Panc1 (cell line): ENCODE measurements around the gene GNG7. TPM values are rescaled to one million over a fixed set of nuclear protein-coding genes. Genes with fewer than 3 reads are reported as not detected.

Experiments
- ATAC-seq: fragments of 200-7000 bp; cut with Tn5 transposase; 2 replicates; pipeline ENCODE4 v1.9.1; 2020; ENCODE audit warnings: mild to moderate bottlenecking, moderate library complexity
- BruUV-seq: library from RNA; stranded (reverse); fragments of 400-500 nt; replicated peaks from 2 replicates; lab custom pipeline; 2021; lab: Mats Ljungman, UMichigan
- CTCF ChIA-PET: fragments of 300-600 bp; sonication (Branson Sonifier 250); formaldehyde crosslinking; loops from one replicate; lab custom pipeline; 2022; ENCODE audit warnings: antibody characterized with exemption; lab: Charles Lee
- POLR2A ChIA-PET: fragments of 300-600 bp; sonication (Branson Sonifier 250); formaldehyde crosslinking; loops from one replicate; lab custom pipeline; 2022; ENCODE audit warnings: antibody characterized with exemption; lab: Charles Lee
- DNase-seq: peaks from one replicate; pipeline ENCODE4 v3.0.0-alpha.2; 2010; ENCODE audit warnings: low read depth, low spot score
- H3K27ac ChIP-seq: 2 replicates; pipeline ENCODE4 v1.5.1; 2011; ENCODE audit warnings: mild to moderate bottlenecking, low read length, inconsistent platforms
- H3K27me3 ChIP-seq: fragments of 200-500 bp; sonication (Bioruptor generic); 2 replicates; pipeline ENCODE4 v1.6.0; 2014; ENCODE audit warnings: low read length, inconsistent platforms; ENCODE audit not compliant: control insufficient read depth, insufficient read depth
- H3K36me3 ChIP-seq: fragments of 200-500 bp; sonication (Bioruptor generic); 2 replicates; pipeline ENCODE4 v1.5.1; 2014; ENCODE audit warnings: inconsistent platforms, mild to moderate bottlenecking, low read length, moderate library complexity; ENCODE audit not compliant: control insufficient read depth, insufficient read depth
- H3K4me1 ChIP-seq: 2 replicates; pipeline ENCODE4 v1.5.1; 2011; ENCODE audit warnings: inconsistent platforms, mild to moderate bottlenecking, low read length, moderate library complexity; ENCODE audit not compliant: control insufficient read depth, insufficient read depth
- H3K4me3 ChIP-seq, 2 experiments: 2 replicates each; pipeline ENCODE4 v1.5.1; 2011 to 2012; ENCODE audit warnings: low read depth in 2 of 2, low read length in 2 of 2, mild to moderate bottlenecking in 2 of 2, inconsistent platforms in 1 of 2, moderate library complexity in 1 of 2
- H3K9me3 ChIP-seq: fragments of 200-500 bp; sonication (Bioruptor generic); 2 replicates; pipeline ENCODE4 v1.5.1; 2014; ENCODE audit warnings: low read depth, mild to moderate bottlenecking, inconsistent platforms, low read length, moderate library complexity; ENCODE audit not compliant: control insufficient read depth, insufficient read depth
- POLR2AphosphoS5 ChIP-seq: IDR thresholded peaks from 2 replicates; pipeline ENCODE4 v1.6.1; 2012; ENCODE audit warnings: mild to moderate bottlenecking, low read depth, low read length, moderate library complexity
- SIN3A ChIP-seq: IDR thresholded peaks from 2 replicates; pipeline ENCODE4 v1.6.1; 2012; ENCODE audit warnings: low read depth, mild to moderate bottlenecking, low read length, moderate library complexity, borderline replicate concordance; ENCODE audit not compliant: insufficient read depth
- TCF7L2 ChIP-seq: IDR thresholded peaks from 2 replicates; pipeline ENCODE4 v1.6.1; 2011; ENCODE audit warnings: mild to moderate bottlenecking, low read depth, low read length, inconsistent platforms
- in situ Hi-C: cut with HindIII; loops from 2 replicates; pipeline ENCODE4 v1.10.0; 2016; ENCODE audit warnings: low sequenced_read_pairs, low pct_unique_long_range_greater_than_20kb
- intact Hi-C: fragments of 100-400 bp; cut with micrococcal nuclease; formaldehyde crosslinking; loops from one replicate; pipeline ENCODE4 v1.10.0; 2022; ENCODE audit not compliant: unreplicated experiment
- total RNA-seq: library from RNA; stranded (reverse); gene quantifications from one replicate; pipeline ENCODE4 v1.2.1, GENCODE V29; 2021; ENCODE audit not compliant: unreplicated experiment
- TF ChIP-seq, protein P1 (sequence below): fragments of 450-650 bp; IDR thresholded peaks from 2 replicates; pipeline ENCODE4 v1.5.1; 2017; ENCODE audit warnings: mild to moderate bottlenecking
- TF ChIP-seq, protein P2 (sequence below), 2 experiments: IDR thresholded peaks; 2 replicates each; pipeline ENCODE4 v1.6.1; 2011 to 2012; ENCODE audit warnings: low read depth in 2 of 2, control low read depth in 1 of 2, low read length in 1 of 2, mild to moderate bottlenecking in 1 of 2, moderate library complexity in 1 of 2; ENCODE audit not compliant: insufficient read depth in 1 of 2

GNG7 gene
- total RNA-seq, 1 experiment from 2014 or later, result 0.74 TPM

DNA sequence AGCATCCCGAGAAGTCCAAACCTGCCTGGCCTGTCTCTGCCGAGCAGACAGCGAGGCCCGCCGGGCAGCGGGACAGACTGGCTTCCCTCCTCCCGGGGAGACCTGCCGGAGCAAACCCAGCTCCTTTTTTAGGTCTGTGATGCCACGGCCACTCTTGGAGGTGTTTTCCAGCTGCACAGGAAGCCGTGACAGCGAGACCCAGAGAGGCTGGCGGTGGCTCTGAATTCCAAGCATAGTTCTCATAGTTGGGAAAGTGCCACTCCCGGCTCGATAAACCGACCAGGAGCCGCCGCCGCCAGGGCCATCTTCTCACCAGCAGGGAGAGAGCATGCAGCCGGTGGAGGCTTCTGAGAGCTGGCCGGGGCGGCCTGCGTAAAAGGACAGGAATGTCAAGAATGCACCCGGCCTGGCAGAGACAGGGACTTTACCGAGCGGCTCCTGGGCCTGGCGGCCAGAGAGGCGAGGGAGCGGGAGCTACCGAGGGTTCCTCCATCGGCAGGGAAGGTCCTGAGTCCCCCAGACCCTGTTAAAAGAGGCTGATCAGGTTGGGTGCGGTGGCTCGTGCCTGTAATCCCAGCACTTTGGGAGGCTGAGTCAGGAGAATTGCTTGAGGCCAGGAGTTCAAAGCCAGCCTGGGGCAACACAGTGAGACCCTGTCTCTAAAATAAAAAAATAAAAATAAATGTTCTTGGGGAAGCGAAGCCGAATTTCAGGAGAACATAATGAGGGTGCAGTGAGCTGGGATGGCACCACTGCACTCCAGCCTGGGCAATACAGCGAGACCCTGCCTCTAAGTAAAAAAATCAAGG, 161.6 kb downstream of the GNG7 start:
- in situ Hi-C loops, result no loop called here
- ATAC-seq, result peak; percentile 87
- intact Hi-C loops, result loop anchor here (10.0 kb wide), 1 partner anchor 66 kb away; the partner anchor contains the start of gene GADD45B
- TF ChIP-seq, protein P1, sequence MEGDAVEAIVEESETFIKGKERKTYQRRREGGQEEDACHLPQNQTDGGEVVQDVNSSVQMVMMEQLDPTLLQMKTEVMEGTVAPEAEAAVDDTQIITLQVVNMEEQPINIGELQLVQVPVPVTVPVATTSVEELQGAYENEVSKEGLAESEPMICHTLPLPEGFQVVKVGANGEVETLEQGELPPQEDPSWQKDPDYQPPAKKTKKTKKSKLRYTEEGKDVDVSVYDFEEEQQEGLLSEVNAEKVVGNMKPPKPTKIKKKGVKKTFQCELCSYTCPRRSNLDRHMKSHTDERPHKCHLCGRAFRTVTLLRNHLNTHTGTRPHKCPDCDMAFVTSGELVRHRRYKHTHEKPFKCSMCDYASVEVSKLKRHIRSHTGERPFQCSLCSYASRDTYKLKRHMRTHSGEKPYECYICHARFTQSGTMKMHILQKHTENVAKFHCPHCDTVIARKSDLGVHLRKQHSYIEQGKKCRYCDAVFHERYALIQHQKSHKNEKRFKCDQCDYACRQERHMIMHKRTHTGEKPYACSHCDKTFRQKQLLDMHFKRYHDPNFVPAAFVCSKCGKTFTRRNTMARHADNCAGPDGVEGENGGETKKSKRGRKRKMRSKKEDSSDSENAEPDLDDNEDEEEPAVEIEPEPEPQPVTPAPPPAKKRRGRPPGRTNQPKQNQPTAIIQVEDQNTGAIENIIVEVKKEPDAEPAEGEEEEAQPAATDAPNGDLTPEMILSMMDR, result no peak
- TF ChIP-seq, protein P2, sequence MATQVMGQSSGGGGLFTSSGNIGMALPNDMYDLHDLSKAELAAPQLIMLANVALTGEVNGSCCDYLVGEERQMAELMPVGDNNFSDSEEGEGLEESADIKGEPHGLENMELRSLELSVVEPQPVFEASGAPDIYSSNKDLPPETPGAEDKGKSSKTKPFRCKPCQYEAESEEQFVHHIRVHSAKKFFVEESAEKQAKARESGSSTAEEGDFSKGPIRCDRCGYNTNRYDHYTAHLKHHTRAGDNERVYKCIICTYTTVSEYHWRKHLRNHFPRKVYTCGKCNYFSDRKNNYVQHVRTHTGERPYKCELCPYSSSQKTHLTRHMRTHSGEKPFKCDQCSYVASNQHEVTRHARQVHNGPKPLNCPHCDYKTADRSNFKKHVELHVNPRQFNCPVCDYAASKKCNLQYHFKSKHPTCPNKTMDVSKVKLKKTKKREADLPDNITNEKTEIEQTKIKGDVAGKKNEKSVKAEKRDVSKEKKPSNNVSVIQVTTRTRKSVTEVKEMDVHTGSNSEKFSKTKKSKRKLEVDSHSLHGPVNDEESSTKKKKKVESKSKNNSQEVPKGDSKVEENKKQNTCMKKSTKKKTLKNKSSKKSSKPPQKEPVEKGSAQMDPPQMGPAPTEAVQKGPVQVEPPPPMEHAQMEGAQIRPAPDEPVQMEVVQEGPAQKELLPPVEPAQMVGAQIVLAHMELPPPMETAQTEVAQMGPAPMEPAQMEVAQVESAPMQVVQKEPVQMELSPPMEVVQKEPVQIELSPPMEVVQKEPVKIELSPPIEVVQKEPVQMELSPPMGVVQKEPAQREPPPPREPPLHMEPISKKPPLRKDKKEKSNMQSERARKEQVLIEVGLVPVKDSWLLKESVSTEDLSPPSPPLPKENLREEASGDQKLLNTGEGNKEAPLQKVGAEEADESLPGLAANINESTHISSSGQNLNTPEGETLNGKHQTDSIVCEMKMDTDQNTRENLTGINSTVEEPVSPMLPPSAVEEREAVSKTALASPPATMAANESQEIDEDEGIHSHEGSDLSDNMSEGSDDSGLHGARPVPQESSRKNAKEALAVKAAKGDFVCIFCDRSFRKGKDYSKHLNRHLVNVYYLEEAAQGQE (IDR thresholded peaks at IDR 0.05; ENCODE audit: insufficient read depth in 1 of 2, low read depth in 2 of 2, low read length in 1 of 2), result no peak
- TF ChIP-seq POLR2AphosphoS5 (peak; percentile 70), TCF7L2 (peak; percentile 77), SIN3A (no peak)
- no peak for DNase-seq
- Histone ChIP-seq H3K27ac (peak overlapping the region; percentile 100), H3K4me1 (peaks cover 57% of the 10 kb centered on the region), H3K27me3 (no peaks in the 10 kb centered on the region), H3K9me3 (no peaks in the 10 kb centered on the region), H3K36me3 (no peaks in the 10 kb centered on the region), H3K4me3 (no peak overlapping the region)
- BruUV-seq, result no TSS peak
- POLR2A ChIA-PET, result interaction anchor here (0.5 to 1.0 kb wide), 5 partner anchors 12 to 65 kb away, joined by 3 to 12 read pairs (median 4); partner anchors contain the start of gene GADD45B
- CTCF ChIA-PET, result interaction anchor here (0.5 kb wide), 1 partner anchor 38 kb away, joined by 5 read pairs; no protein-coding TSS in a partner anchor

DNA sequence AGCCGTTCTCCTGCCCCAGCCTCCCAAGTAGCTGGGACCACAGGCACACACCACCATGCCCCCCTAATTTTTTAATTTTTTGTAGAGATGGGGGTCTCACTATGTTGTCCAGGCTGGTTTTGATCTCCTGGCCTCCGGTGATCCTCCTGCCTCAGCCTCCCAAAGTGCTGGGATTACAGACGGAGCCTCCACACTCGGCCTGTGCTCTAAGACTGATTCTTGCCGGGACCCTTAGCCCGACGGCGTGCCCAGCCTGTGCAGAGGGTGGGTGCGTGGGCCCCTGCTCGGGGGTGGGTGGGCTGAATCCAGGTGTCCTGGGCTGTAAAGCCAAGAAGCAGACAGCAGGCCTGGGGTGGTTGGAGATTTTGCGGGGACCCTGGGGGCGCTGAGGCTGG, 162.2 kb downstream of the GNG7 start:
- Histone ChIP-seq H3K27ac (peak overlapping the region; percentile 100), H3K27me3 (no peaks in the 10 kb centered on the region), H3K9me3 (no peaks in the 10 kb centered on the region), H3K4me1 (peaks cover 56% of the 10 kb centered on the region), H3K4me3 (no peak overlapping the region), H3K36me3 (no peaks in the 10 kb centered on the region)
- ChIA-PET CTCF (interaction anchor here (0.5 kb wide), 1 partner anchor 39 kb away, joined by 5 read pairs; no protein-coding TSS in a partner anchor), POLR2A (interaction anchor here (0.5 to 1.0 kb wide), 4 partner anchors 13 to 65 kb away, joined by 4 to 12 read pairs (median 8); partner anchors contain the start of gene GADD45B)
- DNase-seq (no peak), ATAC-seq (no peak)
- TF ChIP-seq, protein P2 (IDR thresholded peaks at IDR 0.05; ENCODE audit: insufficient read depth in 1 of 2, low read depth in 2 of 2, low read length in 1 of 2), result no peak
- TF ChIP-seq TCF7L2 (no peak), POLR2AphosphoS5 (no peak), SIN3A (no peak)
- TF ChIP-seq, protein P1, result no peak
- intact Hi-C loops (loop anchor here (10.0 kb wide), 1 partner anchor 65 kb away; the partner anchor contains the start of gene GADD45B), in situ Hi-C loops (no loop called here)
- BruUV-seq, result no TSS peak
